DND-41 (cell line): ENCODE data around the gene CDC42EP1.

Source experiments
- CTCF ChIP-seq: IDR thresholded peaks from 2 replicates; pipeline ENCODE4 v1.5.1; 2012; ENCODE audit warnings: borderline replicate concordance, low read length, moderate library complexity, mild to moderate bottlenecking; ENCODE audit not compliant: poor library complexity, severe bottlenecking; ENCODE audit errors: extremely low read depth
- EZH2 ChIP-seq: IDR thresholded peaks from 3 replicates; pipeline ENCODE4 v1.6.1; 2012; ENCODE audit warnings: borderline replicate concordance, low read depth, mild to moderate bottlenecking, moderate library complexity, low read length, inconsistent platforms; ENCODE audit not compliant: severe bottlenecking

- TF ChIP-seq CTCF: no peak
- no peak for TF ChIP-seq EZH2
Measured at GRCh38 chr22:37618072-37618656, 57.9 kb downstream of the CDC42EP1 start.
